Lung (tissue), 12 donors: ENCODE data around the gene GHDC. TPM values are rescaled to one million over a fixed set of nuclear protein-coding genes. Genes with fewer than 3 reads are reported as not detected.

Experiments
- ATAC-seq: fragments of 200-7000 bp; cut with Tn5 transposase; one replicate; pipeline ENCODE4 v1.9.1; 2020; ENCODE audit warnings: moderate number of reproducible peaks; ENCODE audit not compliant: insufficient read depth, low FRiP score
- DNase-seq, 3 donors: peaks; one replicate each; pipeline ENCODE4 v3.0.0-alpha.2; 2013 to 2017
- H3K27ac ChIP-seq, 2 donors: one replicate each; pipeline ENCODE4 v1.5.1; 2013; ENCODE audit warnings: mild to moderate bottlenecking in 2 of 2, moderate library complexity in 2 of 2, control low read depth in 1 of 2, inconsistent platforms in 1 of 2, low read depth in 1 of 2, low read length in 1 of 2
- H3K27me3 ChIP-seq, 3 donors: one replicate each; pipeline ENCODE4 v1.5.1; 2013; ENCODE audit warnings: low read length in 2 of 3; ENCODE audit not compliant: control insufficient read depth in 3 of 3, insufficient read depth in 3 of 3
- H3K36me3 ChIP-seq, 4 donors: one replicate each; pipeline ENCODE4 v1.5.1; 2013; ENCODE audit warnings: low read length in 4 of 4, mild to moderate bottlenecking in 1 of 4, moderate library complexity in 1 of 4; ENCODE audit not compliant: control insufficient read depth in 4 of 4, insufficient read depth in 4 of 4
- H3K4me1 ChIP-seq, 5 donors: one replicate each; pipeline ENCODE4 v1.5.1; 2013; ENCODE audit warnings: low read length in 5 of 5, mild to moderate bottlenecking in 2 of 5, moderate library complexity in 1 of 5; ENCODE audit not compliant: control insufficient read depth in 5 of 5, insufficient read depth in 5 of 5
- H3K4me3 ChIP-seq: one replicate; pipeline ENCODE4 v1.5.1; 2013; ENCODE audit warnings: mild to moderate bottlenecking, control low read depth, moderate library complexity
- H3K9ac ChIP-seq, 2 donors: one replicate each; pipeline ENCODE4 v1.5.1; 2013; ENCODE audit warnings: low read length in 2 of 2, control low read depth in 1 of 2; ENCODE audit not compliant: insufficient read depth in 1 of 2
- H3K9me3 ChIP-seq, 4 donors: one replicate each; pipeline ENCODE4 v1.5.1; 2013; ENCODE audit warnings: low read length in 3 of 4, mild to moderate bottlenecking in 1 of 4, moderate library complexity in 1 of 4; ENCODE audit not compliant: control insufficient read depth in 4 of 4, insufficient read depth in 3 of 4
- CTCF ChIP-seq: IDR thresholded peaks from 2 replicates; pipeline ENCODE4 v1.5.1; 2012; ENCODE audit warnings: mild to moderate bottlenecking; ENCODE audit errors: control extremely low read depth, extremely low read depth
- WGBS, 2 donors: extraction: QIAGEN DNeasy Blood & Tissue Kit; methylation state at CpG; one replicate each; pipeline ENCODE4 v1.1.7; 2013; 5-methylcytosine and 5-hydroxymethylcytosine counted together
- polyA plus RNA-seq, 2 donors: library from polyadenylated mRNA; stranded (reverse); fragments of 200-250 nt; gene quantifications; one replicate each; pipeline ENCODE4 v1.2.1, GENCODE V29; 2013
- total RNA-seq, 2 donors: library from RNA; depleted of rRNA in 1 of 2; stranded (reverse); fragments of >200 nt in 1 of 2; gene quantifications; one replicate each; pipeline ENCODE4 v1.2.1, GENCODE V29; 2014 to 2021
- donor health status: control.
- donor health status: control.
- donor health status: Bipolar disorder and iron deficiency.
- donor health status: healthy.
- donor health status: DM: yes; HTN: yes; CAD: no.

Gene GHDC
- total and polyA plus RNA-seq, 4 donors: 17.2 to 33.3 (median 22.6) TPM

- no peak for ATAC-seq
- H3K27me3 ChIP-seq: peaks cover 0 to 32% (median 22%) of the 10 kb centered on the region in 3 donors
These were observed 9.3 kb downstream of the GHDC start, which contains the start of gene HCRT for GRCh38 chr17:42184713-42185620. Gene HCRT (minus strand): TSS chr17:42185452. CDS start chr17:42185365, 87 bp downstream.

GRCh38 chr17:42183741-42184711, 10.3 kb downstream of the GHDC start:
- ATAC-seq (peak; percentile 90), DNase-seq (peak; percentile 69 to 79 (median 77))
- H3K4me3 ChIP-seq: peak overlapping the region; percentile 44
- no peaks in the 10 kb centered on the region for H3K36me3 ChIP-seq
- no peak overlapping the region for H3K9ac ChIP-seq
- H3K9me3 ChIP-seq: no peaks in the 10 kb centered on the region
- peaks cover 0 to 23% (median 3%) of the 10 kb centered on the region in 5 donors for H3K4me1 ChIP-seq
- 3 to 5% methylated on average over 75 to 83 of the region's 83 CpGs for WGBS, 2 donors
- H3K27ac ChIP-seq: peak overlapping the region in 1 of 2 donors; percentile 57
- peak; percentile 70 for TF ChIP-seq CTCF
- H3K27me3 ChIP-seq: peaks cover 0 to 38% (median 30%) of the 10 kb centered on the region in 3 donors

More at GRCh38 chr17:42184713-42185620, 9.3 kb downstream of the GHDC start, which contains the start of gene HCRT:
- H3K4me3 ChIP-seq: peak within 1 kb of the TSS; percentile 44
- WGBS, 2 donors: 74 to 80% methylated on average over 11 of the region's 11 CpGs
- DNase-seq: no peak
- peak within 1 kb of the TSS in 1 of 2 donors; percentile 32 for H3K27ac ChIP-seq
- H3K9me3 ChIP-seq: no peaks in the 10 kb centered on the region
- H3K9ac ChIP-seq: no peak within 1 kb of the TSS
- peaks cover 0 to 23% (median 3%) of the 10 kb centered on the region in 5 donors for H3K4me1 ChIP-seq
- no peak for TF ChIP-seq CTCF
- H3K36me3 ChIP-seq: no peaks in the 10 kb centered on the region

- H3K9ac ChIP-seq: no peak overlapping the region
These were observed 11.2 kb downstream of the GHDC start for GRCh38 chr17:42182927-42183734.

More at GRCh38 chr17:42182927-42183734, 11.2 kb downstream of the GHDC start:
- Histone ChIP-seq H3K4me1 (peaks cover 0 to 27% (median 3%) of the 10 kb centered on the region in 5 donors), H3K9me3 (no peaks in the 10 kb centered on the region), H3K27ac (peak overlapping the region in 1 of 2 donors; percentile 57), H3K27me3 (peaks cover 0 to 38% (median 30%) of the 10 kb centered on the region in 3 donors), H3K4me3 (no peak overlapping the region), H3K36me3 (no peaks in the 10 kb centered on the region)
- DNase-seq: no peak
- no peak for TF ChIP-seq CTCF
- 70 to 71% methylated on average over 9 of the region's 9 CpGs for WGBS, 2 donors
- ATAC-seq: no peak
